Sigmoid colon (tissue), 7 donors: ENCODE data around the gene GUCY1A2. TPM values are rescaled to one million over a fixed set of nuclear protein-coding genes. Genes with fewer than 3 reads are reported as not detected.
"Not testable (repeated sequence)": the region's sequence is repeated elsewhere in the genome, so short reads cannot be mapped to it uniquely, and the experiment has no call there.

Experiments
- DNase-seq: peaks from one replicate; pipeline ENCODE4 v3.0.0-alpha.2; 2019
- H3K27ac ChIP-seq, 4 donors: fragments of 200-600 bp; sonication (generic); one replicate each; pipeline ENCODE4 v1.5.1; 2016 to 2019; ENCODE audit warnings: mild to moderate bottlenecking in 1 of 4
- H3K27me3 ChIP-seq, 3 donors: fragments of 200-600 bp; sonication (generic); one replicate each; pipeline ENCODE4 v1.5.1; 2019; ENCODE audit warnings: mild to moderate bottlenecking in 1 of 3
- H3K36me3 ChIP-seq, 4 donors: fragments of 200-600 bp; sonication (generic); one replicate each; pipeline ENCODE4 v1.5.1; 2016 to 2019
- H3K4me1 ChIP-seq, 4 donors: fragments of 200-600 bp; sonication (generic); one replicate each; pipeline ENCODE4 v1.5.1; 2017 to 2019
- H3K4me3 ChIP-seq, 4 donors: fragments of 200-600 bp; sonication (generic); one replicate each; pipeline ENCODE4 v1.5.1; 2017 to 2019; ENCODE audit warnings: mild to moderate bottlenecking in 2 of 4, moderate library complexity in 1 of 4
- H3K9me3 ChIP-seq, 4 donors: fragments of 200-600 bp in 3 of 4; sonication (generic) in 3 of 4; one replicate each; pipeline versions ENCODE4 v1.5.1 to v1.6.1; 2013 to 2019
- CTCF ChIP-seq, 4 experiments: fragments of 450-650 bp in 3 of 4; fragments of 200-600 bp in 1 of 4; IDR thresholded peaks; one replicate each; pipeline ENCODE4 v1.5.1; 2016 to 2019; ENCODE audit warnings: antibody characterized with exemption in 4 of 4, mild to moderate bottlenecking in 3 of 4, moderate library complexity in 2 of 4
- EP300 ChIP-seq, 4 donors: sonication (generic); formaldehyde crosslinking; IDR thresholded peaks; one replicate each; pipeline ENCODE4 v1.6.1; 2017; ENCODE audit warnings: antibody characterized with exemption in 4 of 4
- POLR2A ChIP-seq, 2 donors: fragments of 450-650 bp; IDR thresholded peaks; one replicate each; pipeline ENCODE4 v1.6.1; 2016; ENCODE audit warnings: antibody characterized with exemption in 2 of 2, mild to moderate bottlenecking in 2 of 2, moderate library complexity in 2 of 2
- POLR2AphosphoS5 ChIP-seq, 4 donors: sonication (generic); formaldehyde crosslinking; IDR thresholded peaks; one replicate each; pipeline ENCODE4 v1.6.1; 2017; ENCODE audit warnings: antibody characterized with exemption in 4 of 4
- WGBS, 2 donors: extraction: QIAGEN DNeasy Blood & Tissue Kit; methylation state at CpG; one replicate each; pipeline ENCODE4 v1.1.7; 2013; 5-methylcytosine and 5-hydroxymethylcytosine counted together
- intact Hi-C: fragments of 100-400 bp; cut with DNase I; formaldehyde crosslinking; loops from one replicate; pipeline ENCODE4 v1.15.1; 2023
- polyA plus RNA-seq, 3 donors: library from polyadenylated mRNA; stranded (reverse); fragments of 200-250 nt; gene quantifications; one replicate each; pipeline ENCODE4 v1.2.3, GENCODE V29; 2013
- total RNA-seq, 4 donors: library from RNA; depleted of rRNA; stranded (reverse); fragments of >200 nt; gene quantifications; one replicate each; pipeline ENCODE4 v1.1.0, GENCODE V29; 2016
- donor health status: healthy with polysubstance abuse.
- donor health status: Bipolar disorder and iron deficiency.
- donor health status: healthy.

GUCY1A2 gene
- total and polyA plus RNA-seq, 7 donors = under 0.01 to 2.9 (median 1.6) TPM; not detected in 1

- Histone ChIP-seq H3K4me3 (no peak overlapping the region), H3K27me3 (no peaks in the 10 kb centered on the region), H3K36me3 (no peaks in the 10 kb centered on the region), H3K27ac (no peak overlapping the region), H3K4me1 (no peaks in the 10 kb centered on the region), H3K9me3 (no peaks in the 10 kb centered on the region)
- no peak for DNase-seq
- intact Hi-C loops = no loop called here
- 72 to 75% methylated on average over 1 of the region's 1 CpG for WGBS, 2 donors
- no peak for TF ChIP-seq POLR2A (IDR thresholded peaks at IDR 0.05)
- no peak for TF ChIP-seq POLR2AphosphoS5 (IDR thresholded peaks at IDR 0.05)
These were observed 178.1 kb downstream of the GUCY1A2 start for GRCh38 chr11:106840146-106840545.

DNA sequence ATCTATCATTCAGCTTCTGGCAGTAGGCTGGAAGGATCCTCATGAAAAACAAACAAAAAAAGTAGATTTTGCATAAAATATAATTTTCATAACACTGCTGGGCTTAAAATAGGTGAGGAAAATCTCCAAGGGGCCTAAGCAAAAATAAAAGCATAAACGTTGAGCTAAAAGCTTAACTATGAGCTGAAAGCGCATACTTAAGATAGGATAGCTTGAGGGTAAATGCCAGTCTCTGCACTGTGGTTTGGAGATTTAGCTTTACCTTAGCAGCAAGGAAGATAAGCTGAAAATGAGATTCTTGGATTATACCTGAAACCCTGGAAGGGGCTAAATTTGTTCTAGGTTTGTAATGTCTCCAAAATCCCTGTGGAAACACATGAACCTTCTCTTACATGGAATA lies 183.7 kb downstream of the GUCY1A2 start:
- Histone ChIP-seq H3K9me3 (no peaks in the 10 kb centered on the region), H3K4me1 (no peaks in the 10 kb centered on the region), H3K4me3 (no peak overlapping the region), H3K27me3 (no peaks in the 10 kb centered on the region), H3K36me3 (no peaks in the 10 kb centered on the region), H3K27ac (no peak overlapping the region)
- no peak for DNase-seq
- no peak for TF ChIP-seq EP300 (IDR thresholded peaks at IDR 0.05)
- no peak for TF ChIP-seq POLR2AphosphoS5 (IDR thresholded peaks at IDR 0.05)
- no peak for TF ChIP-seq POLR2A (IDR thresholded peaks at IDR 0.05)
- no peak for TF ChIP-seq CTCF (IDR thresholded peaks at IDR 0.05)
- 84 to 89% methylated on average over 2 of the region's 2 CpGs for WGBS, 2 donors
- intact Hi-C loops = no loop called here

DNA sequence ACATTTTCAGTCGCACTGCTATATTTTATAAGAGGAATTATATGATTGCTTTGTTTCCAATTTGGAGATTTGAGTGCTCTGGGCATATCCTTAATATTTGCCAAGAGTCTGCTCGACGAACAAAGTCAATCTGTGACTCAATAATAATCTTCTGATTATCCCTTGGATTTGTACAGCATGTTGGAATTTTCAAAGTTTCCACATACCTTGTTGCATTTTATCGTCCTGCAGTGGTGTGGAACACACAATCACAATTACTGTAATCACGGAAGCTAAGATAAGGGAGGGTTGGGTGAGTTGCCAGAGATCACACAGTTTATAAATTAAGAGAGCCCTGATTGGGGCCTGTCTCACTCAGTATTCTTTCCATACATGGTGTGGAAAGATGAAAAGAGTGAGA lies 189.3 kb downstream of the GUCY1A2 start:
- H3K9me3 ChIP-seq = no peaks in the 10 kb centered on the region
- no peaks in the 10 kb centered on the region for H3K27me3 ChIP-seq
- WGBS, 2 donors = 88% methylated on average over 5 of the region's 5 CpGs
- H3K27ac ChIP-seq = no peak overlapping the region
- H3K4me1 ChIP-seq = no peaks in the 10 kb centered on the region
- H3K4me3 ChIP-seq = no peak overlapping the region
- no peak for TF ChIP-seq EP300 (IDR thresholded peaks at IDR 0.05)
- TF ChIP-seq POLR2AphosphoS5 (IDR thresholded peaks at IDR 0.05) = no peak
- no peak for TF ChIP-seq CTCF (IDR thresholded peaks at IDR 0.05)
- no peak for TF ChIP-seq POLR2A (IDR thresholded peaks at IDR 0.05)
- no peak for DNase-seq
- intact Hi-C loops = no loop called here
- no peaks in the 10 kb centered on the region for H3K36me3 ChIP-seq

DNA sequence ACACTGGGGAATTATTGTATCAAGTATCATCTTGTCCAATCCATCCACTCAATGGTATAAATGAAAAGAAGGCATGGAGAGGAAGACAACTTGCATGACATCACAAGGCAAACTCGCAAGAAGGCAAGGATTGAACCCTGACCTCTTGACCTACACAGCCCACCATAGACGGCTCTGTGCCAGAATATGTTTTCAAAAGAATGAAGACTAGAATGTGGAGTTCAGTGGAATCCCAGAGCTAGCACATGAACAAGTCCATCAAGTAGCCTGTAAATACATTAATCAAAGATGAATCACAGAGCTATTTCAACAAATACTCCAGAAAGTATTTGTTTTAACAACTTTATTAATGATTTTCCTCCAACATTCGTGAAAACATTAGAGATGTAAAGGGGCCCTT lies 189.7 kb downstream of the GUCY1A2 start:
- TF ChIP-seq EP300 (IDR thresholded peaks at IDR 0.05) = no peak
- TF ChIP-seq POLR2AphosphoS5 (IDR thresholded peaks at IDR 0.05) = no peak
- no peak for TF ChIP-seq CTCF (IDR thresholded peaks at IDR 0.05)
- no peak for TF ChIP-seq POLR2A (IDR thresholded peaks at IDR 0.05)
- Histone ChIP-seq H3K9me3 (no peaks in the 10 kb centered on the region), H3K4me3 (no peak overlapping the region), H3K36me3 (no peaks in the 10 kb centered on the region), H3K4me1 (no peaks in the 10 kb centered on the region), H3K27ac (no peak overlapping the region), H3K27me3 (no peaks in the 10 kb centered on the region)
- DNase-seq = no peak
- intact Hi-C loops = no loop called here
- WGBS, 2 donors = 72 to 80% methylated on average over 3 of the region's 3 CpGs

GRCh38 chr11:106827687-106828086 lies 190.6 kb downstream of the GUCY1A2 start:
- Histone ChIP-seq H3K4me1 (no peaks in the 10 kb centered on the region), H3K27ac (no peak overlapping the region), H3K36me3 (no peaks in the 10 kb centered on the region), H3K9me3 (no peaks in the 10 kb centered on the region), H3K4me3 (no peak overlapping the region), H3K27me3 (no peaks in the 10 kb centered on the region)
- WGBS, 2 donors = 96 to 98% methylated on average over 21 of the region's 21 CpGs
- no peak for DNase-seq
- intact Hi-C loops = no loop called here
- TF ChIP-seq POLR2AphosphoS5 (IDR thresholded peaks at IDR 0.05) (no peak), POLR2A (IDR thresholded peaks at IDR 0.05) (no peak), CTCF (IDR thresholded peaks at IDR 0.05) (no peak), EP300 (IDR thresholded peaks at IDR 0.05) (no peak)

DNA sequence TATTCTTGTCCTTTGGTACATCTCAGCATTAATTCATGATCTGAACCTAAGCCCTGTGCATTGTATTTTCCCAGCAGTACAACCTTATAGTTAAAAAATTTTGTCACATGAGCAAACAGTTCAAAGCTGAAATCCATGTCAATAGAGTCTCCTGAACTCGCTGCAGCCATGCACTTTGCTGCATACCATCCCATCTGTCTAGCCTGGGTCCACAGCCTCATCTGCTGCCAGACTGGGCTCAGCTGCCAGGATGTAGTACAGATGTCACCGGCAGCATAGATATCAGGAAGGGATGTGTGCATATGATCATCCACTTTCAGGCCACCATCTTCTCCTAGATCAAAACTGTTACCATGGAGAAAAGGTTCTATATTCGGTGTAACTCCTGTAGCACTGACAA lies 191.7 kb downstream of the GUCY1A2 start:
- intact Hi-C loops, H3K36me3 ChIP-seq, H3K4me1 ChIP-seq, H3K9me3 ChIP-seq, DNase-seq, H3K27ac ChIP-seq, H3K27me3 ChIP-seq, H3K4me3 ChIP-seq: not testable (repeated sequence)
- WGBS, 2 donors = 77 to 88% methylated on average over 3 of the region's 3 CpGs
